Immature natural killer cell (primary cell): ENCODE results near the gene POLRMT. TPM values are rescaled to one million over a fixed set of nuclear protein-coding genes. Genes with fewer than 3 reads are reported as not detected.

Source experiments
- DNase-seq, 3 donors: peaks; one replicate each; pipeline ENCODE4 v3.0.0; 2022; ENCODE audit warnings: mixed read lengths in 1 of 3
- H3K27ac Mint-ChIP-seq, 6 donors: one replicate each; pipeline ENCODE4 v1.8.0; 2020; ENCODE audit warnings: mixed read lengths in 6 of 6, mild to moderate bottlenecking in 5 of 6, inconsistent platforms in 4 of 6, moderate library complexity in 3 of 6
- H3K27me3 Mint-ChIP-seq, 3 donors: one replicate each; pipeline ENCODE4 v1.8.0; 2020 to 2021; ENCODE audit warnings: low read depth in 3 of 3, mild to moderate bottlenecking in 3 of 3, mixed read lengths in 3 of 3, moderate library complexity in 3 of 3, inconsistent platforms in 1 of 3
- H3K36me3 Mint-ChIP-seq, 3 donors: one replicate each; pipeline ENCODE4 v1.8.0; 2020; ENCODE audit warnings: mixed read lengths in 3 of 3, inconsistent platforms in 2 of 3, mild to moderate bottlenecking in 2 of 3
- H3K4me1 Mint-ChIP-seq, 2 donors: one replicate each; pipeline ENCODE4 v1.8.0; 2020; ENCODE audit warnings: inconsistent platforms in 2 of 2, mild to moderate bottlenecking in 2 of 2, mixed read lengths in 2 of 2, moderate library complexity in 1 of 2
- H3K4me3 Mint-ChIP-seq, 5 donors: one replicate each; pipeline ENCODE4 v1.8.0; 2020; ENCODE audit warnings: mild to moderate bottlenecking in 5 of 5, mixed read lengths in 5 of 5, inconsistent platforms in 3 of 5, moderate library complexity in 3 of 5
- H3K9me3 Mint-ChIP-seq, 6 donors: one replicate each; pipeline ENCODE4 v1.8.0; 2020; ENCODE audit warnings: mild to moderate bottlenecking in 6 of 6, mixed read lengths in 6 of 6, inconsistent platforms in 4 of 6, moderate library complexity in 3 of 6
- polyA plus RNA-seq, 3 donors: library from polyadenylated mRNA; unstranded; fragments of 300-500 nt; fragmentation: Illumina TruSeq; gene quantifications; one replicate each; pipeline ENCODE4 v1.2.3, GENCODE V29; 2021

POLRMT gene
- polyA plus RNA-seq, 3 donors from 2014 or later: 26.6 to 38.1 (median 37.5) TPM

DNA sequence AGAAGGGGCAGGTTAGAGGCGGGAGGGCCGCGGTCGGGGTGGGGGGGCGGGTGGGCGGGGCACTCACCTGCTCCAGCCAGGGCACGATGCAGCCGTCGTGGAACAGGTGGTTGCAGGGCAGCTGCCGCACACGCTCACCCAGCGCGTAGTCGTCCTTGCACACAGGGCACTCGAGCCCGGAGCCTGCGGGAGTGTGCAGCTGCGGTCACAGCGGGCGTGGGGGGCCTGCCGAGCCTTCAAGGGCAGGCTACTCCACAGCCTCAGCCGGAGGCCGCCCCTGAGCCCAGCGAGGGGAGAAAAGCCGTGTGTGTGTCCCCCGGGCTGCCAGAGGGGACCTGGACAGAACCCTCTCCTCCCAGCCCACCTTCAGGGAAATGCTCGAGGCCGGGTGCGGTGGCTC is 15.0 kb upstream of the POLRMT start:
- Mint-ChIP-seq H3K27ac (no peak overlapping the region), H3K27me3 (peaks cover 1 to 6% (median 4%) of the 10 kb centered on the region in 3 donors), H3K36me3 (peaks cover 0 to 3% (median 0%) of the 10 kb centered on the region in 3 donors), H3K4me3 (no peak overlapping the region), H3K4me1 (peaks cover under 1 to 4% of the 10 kb centered on the region in 2 donors), H3K9me3 (no peaks in the 10 kb centered on the region)
- DNase-seq: no peak

DNA sequence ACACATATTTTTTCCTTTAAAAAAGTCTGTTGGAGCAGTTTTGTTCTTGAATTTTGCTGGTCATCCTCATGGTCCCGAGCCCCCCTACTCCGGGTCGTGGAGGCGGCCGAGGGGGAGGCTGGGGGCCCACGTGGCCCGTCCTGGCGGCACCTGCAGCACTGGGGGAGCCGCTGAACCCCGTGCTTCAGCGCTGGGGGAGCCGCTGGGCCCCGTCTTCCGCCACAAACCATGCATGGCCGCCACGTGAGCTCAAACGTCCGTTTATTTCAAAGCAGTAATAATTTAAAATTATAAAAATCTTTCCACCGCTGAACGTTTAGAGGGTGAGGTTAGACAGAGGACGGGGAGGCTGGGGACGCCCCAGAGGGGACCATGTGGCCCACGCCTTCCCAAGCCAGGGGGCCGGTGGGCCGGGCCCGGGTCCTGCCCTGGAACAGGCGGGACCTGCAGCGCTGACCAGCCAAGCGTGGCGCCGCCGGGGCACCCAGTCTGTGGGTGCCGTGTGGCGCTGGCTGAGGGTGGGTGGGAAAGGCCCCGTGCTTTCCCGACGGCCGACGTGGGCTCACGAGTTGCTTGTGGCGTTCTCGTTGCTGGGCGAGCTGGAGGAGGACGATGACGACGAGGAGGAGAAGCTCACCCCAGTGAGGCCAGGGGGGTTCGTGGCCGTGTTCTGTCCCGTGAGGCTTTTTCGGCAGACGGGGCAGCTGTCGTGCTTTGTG is 14.4 kb upstream of the POLRMT start:
- H3K27ac Mint-ChIP-seq: no peak overlapping the region
- no peak for DNase-seq
- H3K36me3 Mint-ChIP-seq: peaks cover 0 to 3% (median 0%) of the 10 kb centered on the region in 3 donors
- H3K9me3 Mint-ChIP-seq: no peaks in the 10 kb centered on the region
- H3K27me3 Mint-ChIP-seq: peaks cover 1 to 6% (median 4%) of the 10 kb centered on the region in 3 donors
- peaks cover 0 to 2% of the 10 kb centered on the region in 2 donors for H3K4me1 Mint-ChIP-seq
- H3K4me3 Mint-ChIP-seq: no peak overlapping the region

DNA sequence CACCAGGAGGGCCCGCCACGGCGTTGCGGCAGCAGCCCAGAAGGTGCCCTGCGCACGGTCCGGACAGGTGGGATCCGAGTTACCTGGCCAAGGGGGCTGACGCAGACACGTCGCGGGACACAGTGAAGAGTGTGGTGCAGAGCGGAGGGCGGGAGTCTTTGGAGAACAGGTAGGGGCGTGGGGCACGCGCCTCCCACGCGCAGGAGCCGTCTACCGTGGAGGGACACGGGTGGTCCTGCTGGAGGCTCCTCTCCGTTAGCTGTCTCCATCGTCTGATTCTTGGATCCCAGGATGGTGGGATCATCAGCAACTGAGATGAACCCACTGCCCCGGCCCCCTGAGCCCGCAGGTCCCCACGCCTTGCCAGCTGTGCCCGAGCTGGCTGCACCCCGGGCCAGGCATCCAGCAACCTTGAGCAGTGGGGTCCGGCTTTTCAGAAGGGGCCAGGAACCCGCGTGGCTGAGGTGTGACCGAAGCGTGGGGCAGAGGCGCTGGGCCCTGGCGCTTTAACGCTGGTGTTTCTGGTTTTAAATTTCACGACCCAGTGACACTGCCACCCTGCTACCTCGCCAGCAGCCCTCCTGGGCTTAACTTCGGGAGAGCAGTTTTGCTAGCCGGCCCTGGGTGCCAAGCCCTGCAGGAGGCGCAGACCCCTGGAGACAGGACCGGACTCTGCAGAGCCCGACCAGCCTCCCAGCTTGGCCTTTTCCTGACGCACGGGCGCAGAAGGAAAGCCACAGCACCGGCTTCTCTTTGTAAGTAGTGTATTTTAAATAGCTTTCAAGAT is 13.6 kb upstream of the POLRMT start:
- Mint-ChIP-seq H3K27ac (no peak overlapping the region), H3K9me3 (no peaks in the 10 kb centered on the region), H3K36me3 (peaks cover 0 to 3% (median 0%) of the 10 kb centered on the region in 3 donors), H3K4me3 (no peak overlapping the region), H3K27me3 (peaks cover 1 to 6% (median 4%) of the 10 kb centered on the region in 3 donors), H3K4me1 (peaks cover 0 to 2% of the 10 kb centered on the region in 2 donors)
- DNase-seq: no peak

DNA sequence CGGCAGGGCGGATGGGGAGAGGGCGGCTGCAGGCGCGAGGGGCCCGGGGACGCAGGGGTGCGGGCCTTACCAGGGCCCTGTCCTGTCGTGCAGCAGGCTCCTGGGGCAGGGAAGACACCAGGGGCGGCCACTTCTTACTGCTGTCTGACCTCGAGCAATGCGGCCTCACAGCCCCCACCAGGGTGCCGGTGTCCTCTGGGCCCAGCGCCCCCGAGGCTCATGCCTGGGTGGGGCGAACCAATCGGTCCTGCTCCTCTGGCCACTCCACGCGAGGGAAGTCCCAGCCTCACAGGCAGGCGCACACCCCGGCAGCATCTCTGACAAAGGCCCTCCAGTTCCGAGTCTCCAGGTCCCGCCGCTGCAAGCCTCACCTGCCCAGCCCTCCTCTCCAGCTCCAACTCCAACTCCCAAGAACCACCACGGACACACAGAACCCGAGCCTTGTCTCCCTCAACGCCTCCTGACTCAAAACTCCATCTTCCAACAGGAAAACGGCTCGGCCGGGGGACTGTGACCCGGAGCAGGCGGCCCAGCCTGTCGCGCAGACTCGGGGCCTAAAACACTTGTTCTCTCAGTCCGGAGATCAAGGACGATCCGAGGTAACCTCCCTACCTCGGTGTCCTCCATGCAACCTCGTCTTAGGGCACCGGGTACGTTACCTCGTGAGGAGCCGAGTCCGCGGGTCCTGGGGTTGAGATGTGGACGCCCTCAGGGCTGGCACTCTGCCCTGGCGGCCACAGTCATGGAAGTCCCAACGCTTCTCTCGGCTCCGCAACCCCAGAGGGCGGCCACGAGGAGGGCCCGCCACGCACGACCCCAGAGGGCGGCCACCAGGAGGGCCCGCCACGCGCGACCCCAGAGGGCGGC is 12.8 kb upstream of the POLRMT start:
- H3K27ac Mint-ChIP-seq: peak overlapping the region in 1 of 6 donors; percentile 66
- no peak for DNase-seq
- H3K4me1 Mint-ChIP-seq: peaks cover 0 to 3% of the 10 kb centered on the region in 2 donors
- peaks cover 1 to 5% (median 4%) of the 10 kb centered on the region in 3 donors for H3K27me3 Mint-ChIP-seq
- H3K4me3 Mint-ChIP-seq: no peak overlapping the region
- peaks cover 0 to 3% (median 0%) of the 10 kb centered on the region in 3 donors for H3K36me3 Mint-ChIP-seq
- H3K9me3 Mint-ChIP-seq: no peaks in the 10 kb centered on the region

DNA sequence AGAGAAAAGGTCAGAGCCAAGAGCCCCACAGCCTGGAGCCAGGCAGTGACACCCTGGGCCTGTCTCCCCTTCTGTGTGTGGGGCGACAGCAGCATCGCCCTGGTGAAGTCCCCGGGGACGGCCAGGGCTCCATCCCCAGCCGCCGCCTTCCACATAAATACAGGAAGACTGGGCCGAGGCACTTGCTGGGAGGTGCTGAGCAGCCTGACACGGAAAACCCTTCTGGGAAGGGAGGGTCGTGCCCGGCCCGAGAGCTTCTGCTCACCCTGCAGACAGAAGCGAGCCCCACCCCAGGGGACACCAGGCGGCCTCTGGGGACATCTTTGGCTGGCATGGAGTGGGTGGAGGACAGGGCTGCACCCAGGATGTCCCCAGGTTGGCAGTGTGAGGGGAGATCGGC is 11.5 kb upstream of the POLRMT start:
- peak overlapping the region in 1 of 6 donors; percentile 31 for H3K27ac Mint-ChIP-seq
- H3K4me1 Mint-ChIP-seq: peaks cover 0 to 2% of the 10 kb centered on the region in 2 donors
- DNase-seq: no peak
- no peak overlapping the region for H3K4me3 Mint-ChIP-seq
- no peaks in the 10 kb centered on the region for H3K36me3 Mint-ChIP-seq
- no peaks in the 10 kb centered on the region for H3K9me3 Mint-ChIP-seq
- peaks cover 1 to 5% (median 4%) of the 10 kb centered on the region in 3 donors for H3K27me3 Mint-ChIP-seq

DNA sequence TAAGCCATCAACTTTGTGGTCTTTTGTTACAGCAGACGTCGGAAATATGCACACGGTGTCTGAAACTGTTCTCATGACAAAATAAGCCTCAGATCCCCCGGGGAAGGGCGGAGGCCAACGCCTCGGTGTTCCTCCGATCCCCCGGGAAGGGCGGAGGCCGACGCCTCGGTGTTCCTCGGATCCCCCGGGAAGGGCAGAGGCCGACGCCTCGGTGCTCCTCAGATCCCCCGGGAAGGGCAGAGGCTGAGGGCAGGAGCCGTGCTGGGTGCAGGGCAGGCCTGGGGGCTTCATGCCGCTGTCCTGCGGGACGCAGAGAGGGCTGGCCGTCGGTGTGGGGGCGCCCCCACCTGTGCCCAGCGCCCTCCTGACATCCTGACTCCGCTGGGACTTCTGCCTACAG is 11.0 kb upstream of the POLRMT start:
- peaks cover 3% of the 10 kb centered on the region in 2 donors for H3K4me1 Mint-ChIP-seq
- H3K36me3 Mint-ChIP-seq: no peaks in the 10 kb centered on the region
- H3K27me3 Mint-ChIP-seq: peaks cover 2 to 6% (median 5%) of the 10 kb centered on the region in 3 donors
- DNase-seq: no peak
- no peak overlapping the region for H3K27ac Mint-ChIP-seq
- no peaks in the 10 kb centered on the region for H3K9me3 Mint-ChIP-seq
- H3K4me3 Mint-ChIP-seq: no peak overlapping the region

DNA sequence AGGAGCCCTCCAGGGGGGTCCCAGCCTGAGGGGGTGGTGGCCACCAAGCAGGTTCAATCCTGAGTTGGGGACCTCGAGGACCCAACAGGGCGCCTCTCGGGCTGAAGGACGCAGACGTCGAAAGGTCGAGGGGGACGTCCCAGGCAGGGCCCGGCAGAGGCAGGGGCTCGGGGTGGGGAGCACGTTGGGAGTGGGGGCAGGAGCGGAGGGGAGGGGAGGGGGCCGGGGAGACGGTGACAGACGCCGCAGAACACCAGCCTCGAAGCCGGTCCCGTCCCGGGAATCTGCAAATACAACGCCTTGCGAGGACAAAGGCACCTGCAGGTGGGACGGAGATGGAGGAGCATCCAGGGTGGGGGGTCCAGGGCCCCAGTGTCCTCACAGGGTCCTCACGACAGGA is 10.4 kb upstream of the POLRMT start:
- H3K36me3 Mint-ChIP-seq: no peaks in the 10 kb centered on the region
- H3K9me3 Mint-ChIP-seq: no peaks in the 10 kb centered on the region
- no peak for DNase-seq
- H3K27ac Mint-ChIP-seq: peak overlapping the region in 1 of 6 donors; percentile 69
- H3K4me3 Mint-ChIP-seq: no peak overlapping the region
- H3K27me3 Mint-ChIP-seq: peaks cover 5 to 9% (median 7%) of the 10 kb centered on the region in 3 donors
- peaks cover 7% of the 10 kb centered on the region in 2 donors for H3K4me1 Mint-ChIP-seq

DNA sequence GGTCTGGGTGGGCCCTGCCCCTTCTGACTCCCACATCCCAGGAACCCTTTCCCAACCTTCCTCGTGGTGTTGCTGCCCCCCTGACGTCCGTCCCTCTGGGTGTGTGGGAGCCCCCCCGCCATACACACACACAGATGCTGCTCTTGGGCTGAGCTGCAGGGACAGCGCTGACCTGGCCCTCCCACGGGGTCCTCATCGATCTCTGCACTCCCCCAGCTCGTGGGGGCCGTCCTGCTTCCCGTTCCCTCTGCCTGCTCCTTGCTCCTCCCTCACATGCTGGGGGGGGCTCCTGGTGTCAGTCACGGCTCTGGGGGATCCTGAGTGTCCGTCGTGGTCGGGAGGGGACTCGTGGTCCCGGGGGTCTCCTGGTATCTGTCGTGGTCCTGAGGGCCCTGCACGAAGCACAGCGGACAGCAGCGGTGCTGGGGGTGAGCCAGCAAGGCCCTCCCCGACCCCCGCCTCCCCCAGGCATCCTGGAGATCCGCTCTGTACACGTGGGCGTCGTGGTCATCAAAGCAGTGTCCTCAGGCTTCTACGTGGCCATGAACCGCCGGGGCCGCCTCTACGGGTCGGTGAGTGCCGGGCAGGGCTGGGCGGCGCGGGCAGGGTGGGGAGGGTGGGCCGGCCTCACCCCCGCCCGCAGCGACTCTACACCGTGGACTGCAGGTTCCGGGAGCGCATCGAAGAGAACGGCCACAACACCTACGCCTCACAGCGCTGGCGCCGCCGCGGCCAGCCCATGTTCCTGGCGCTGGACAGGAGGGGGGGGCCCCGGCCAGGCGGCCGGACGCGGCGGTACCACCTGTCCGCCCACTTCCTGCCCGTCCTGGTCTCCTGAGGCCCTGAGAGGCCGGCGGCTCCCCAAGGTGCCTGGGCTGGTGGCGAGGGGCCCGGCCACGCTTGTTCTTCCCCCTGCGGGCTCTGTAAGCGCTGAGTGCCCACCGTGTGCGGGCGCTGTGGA is 9.7 kb upstream of the POLRMT start:
- no peak for DNase-seq
- H3K36me3 Mint-ChIP-seq: no peaks in the 10 kb centered on the region
- H3K4me1 Mint-ChIP-seq: peaks cover 7 to 9% of the 10 kb centered on the region in 2 donors
- H3K4me3 Mint-ChIP-seq: no peak overlapping the region
- no peaks in the 10 kb centered on the region for H3K9me3 Mint-ChIP-seq
- H3K27ac Mint-ChIP-seq: peak overlapping the region in 1 of 6 donors; percentile 17
- H3K27me3 Mint-ChIP-seq: peaks cover 4 to 7% (median 7%) of the 10 kb centered on the region in 3 donors

DNA sequence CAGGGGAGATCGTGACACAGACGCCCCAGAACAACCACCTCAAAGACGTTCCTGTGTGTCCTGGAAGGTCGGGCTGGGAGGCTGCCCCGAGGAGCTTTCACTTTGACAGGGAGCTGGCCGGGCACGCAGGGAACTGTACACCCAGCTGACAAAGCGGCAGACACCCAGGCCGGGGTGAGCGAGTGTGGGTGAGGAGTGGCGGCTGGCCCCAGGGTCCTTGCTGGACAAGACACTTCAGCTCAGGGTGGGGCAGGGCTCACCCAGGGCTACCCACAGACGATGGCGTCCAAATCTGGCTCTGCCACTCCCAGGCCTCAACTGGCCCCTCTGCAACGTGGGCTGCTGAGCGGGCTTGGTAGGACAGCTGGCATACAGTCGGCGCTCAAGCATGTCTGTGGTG is 8.4 kb upstream of the POLRMT start:
- H3K36me3 Mint-ChIP-seq: no peaks in the 10 kb centered on the region
- no peak overlapping the region for H3K4me3 Mint-ChIP-seq
- peak overlapping the region in 4 of 6 donors; percentile 5 to 48 (median 22) for H3K27ac Mint-ChIP-seq
- peaks cover 4 to 7% (median 7%) of the 10 kb centered on the region in 3 donors for H3K27me3 Mint-ChIP-seq
- peaks cover 7 to 9% of the 10 kb centered on the region in 2 donors for H3K4me1 Mint-ChIP-seq
- no peak for DNase-seq
- no peaks in the 10 kb centered on the region for H3K9me3 Mint-ChIP-seq

DNA sequence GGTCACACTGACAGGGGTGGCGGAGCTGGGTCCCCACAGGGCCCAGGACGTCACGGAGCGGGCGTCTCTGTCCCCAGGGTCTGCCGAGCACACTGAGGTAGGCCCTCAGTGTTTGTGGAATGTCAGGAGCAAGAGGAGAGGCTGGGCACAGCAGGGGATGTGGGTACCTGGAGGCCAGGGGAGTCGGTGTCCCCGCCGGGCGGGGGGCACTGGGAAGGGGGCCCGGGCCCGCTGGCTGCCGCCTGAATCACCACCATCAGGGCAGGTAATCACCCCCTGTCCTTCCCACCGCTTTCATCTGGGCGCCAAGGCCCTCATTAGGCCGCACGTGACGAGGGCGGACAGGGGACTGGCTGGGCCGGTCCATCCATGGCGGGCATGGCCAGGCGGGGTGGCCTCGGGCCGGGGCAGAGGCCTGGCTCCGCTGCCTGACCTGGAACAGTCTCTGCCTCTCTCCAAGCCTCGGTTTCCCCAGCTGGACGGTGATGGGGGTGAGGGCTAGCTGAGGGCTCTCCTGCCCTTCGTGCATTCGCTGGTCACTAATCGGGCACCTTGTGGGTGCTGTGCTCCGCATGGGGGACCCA is 7.4 kb upstream of the POLRMT start:
- peak overlapping the region in 2 of 6 donors; percentile 36 to 72 for H3K27ac Mint-ChIP-seq
- no peaks in the 10 kb centered on the region for H3K9me3 Mint-ChIP-seq
- H3K4me3 Mint-ChIP-seq: no peak overlapping the region

DNA sequence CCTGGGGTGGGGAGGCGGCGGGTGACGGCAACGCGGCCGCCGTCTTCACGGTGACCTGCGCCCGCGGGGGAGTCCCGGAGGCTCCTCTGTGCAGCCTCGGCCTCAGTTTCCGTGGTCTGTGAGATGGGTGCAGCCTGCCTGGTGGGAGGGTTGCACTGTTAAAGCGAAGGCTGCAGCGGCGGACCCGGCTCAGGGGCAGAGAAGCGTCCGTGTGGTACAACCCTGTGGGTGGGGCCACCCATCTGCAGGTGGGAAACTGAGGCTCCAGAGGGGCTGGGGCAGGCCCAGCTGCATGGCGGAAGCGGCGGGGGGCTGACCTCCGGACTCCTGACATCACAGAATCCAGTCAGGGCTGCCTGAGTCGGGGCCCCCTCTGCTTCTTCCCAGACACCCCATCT is 6.8 kb upstream of the POLRMT start:
- H3K4me1 Mint-ChIP-seq: peaks cover 7 to 9% of the 10 kb centered on the region in 2 donors
- peaks cover 4 to 6% (median 5%) of the 10 kb centered on the region in 3 donors for H3K27me3 Mint-ChIP-seq
- DNase-seq: no peak
- H3K9me3 Mint-ChIP-seq: no peaks in the 10 kb centered on the region
- H3K36me3 Mint-ChIP-seq: no peaks in the 10 kb centered on the region
- H3K4me3 Mint-ChIP-seq: no peak overlapping the region
- no peak overlapping the region for H3K27ac Mint-ChIP-seq

More for the DNA sequence above, 7.4 kb upstream of the POLRMT start:
- H3K4me1 Mint-ChIP-seq: peaks cover 7 to 9% of the 10 kb centered on the region in 2 donors
- no peaks in the 10 kb centered on the region for H3K36me3 Mint-ChIP-seq
- peaks cover 4 to 7% (median 5%) of the 10 kb centered on the region in 3 donors for H3K27me3 Mint-ChIP-seq
- DNase-seq: no peak
